ENCODE results near the gene PLPPR4. TPM values are rescaled to one million over a fixed set of nuclear protein-coding genes. Genes with fewer than 3 reads are reported as not detected.

The PLPPR4 gene
- total RNA-seq, 1 experiment from 2014 or later: 0.42 TPM

DNA sequence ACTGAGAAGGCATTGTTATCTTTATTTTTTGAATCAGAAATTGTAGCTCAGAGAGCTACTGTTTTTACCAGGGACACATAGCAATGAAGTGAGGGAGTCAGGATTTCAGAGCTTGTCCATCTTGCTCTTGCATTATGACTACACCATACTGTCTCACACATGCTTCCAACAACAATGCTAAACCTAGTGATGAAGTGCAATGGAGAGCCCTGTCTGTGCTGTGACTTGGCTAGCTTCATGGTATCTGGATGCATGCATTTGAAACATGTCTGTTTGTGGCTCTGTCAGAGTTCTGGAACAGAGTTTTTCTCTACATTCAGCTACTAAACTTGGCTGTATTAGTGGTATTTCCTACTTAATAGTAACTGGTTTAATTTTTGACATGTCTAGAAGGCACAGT lies 7.0 kb downstream of the PLPPR4 start:
- no peak overlapping the region for H3K9ac ChIP-seq (ENCODE audit: low read length)
- no peaks in the 10 kb centered on the region for H3K79me2 ChIP-seq (ENCODE audit: insufficient read depth, low read length)
- POLR2A ChIA-PET: interaction anchor here (1.3 kb wide), 1 partner anchor 77 kb away, joined by 3 read pairs; no protein-coding TSS in a partner anchor
- no peak overlapping the region for H2AFZ ChIP-seq (ENCODE audit: low read depth, low read length, poor library complexity, severe bottlenecking)
- H3K36me3 ChIP-seq (ENCODE audit: control insufficient read depth in 1 of 2, insufficient read depth in 2 of 2, low read length in 2 of 2): no peaks in the 10 kb centered on the region
- H3K4me2 ChIP-seq (ENCODE audit: low read length): no peak overlapping the region
- TF ChIP-seq TCF7L2 (IDR thresholded peaks at IDR 0.05; ENCODE audit: borderline replicate concordance, extremely low read depth, insufficient read depth, insufficient read length) (no peak), SP1 (IDR thresholded peaks at IDR 0.05; ENCODE audit: low read depth) (no peak), FOSL1 (IDR thresholded peaks at IDR 0.05; ENCODE audit: low read depth) (no peak), YY1 (IDR thresholded peaks at IDR 0.05; ENCODE audit: extremely low read depth, insufficient replicate concordance, low read depth, low read length) (no peak), SIN3A (IDR thresholded peaks at IDR 0.05; ENCODE audit: low read depth) (no peak), RAD21 (IDR thresholded peaks at IDR 0.05; ENCODE audit: low read depth) (no peak), CTCF (IDR thresholded peaks at IDR 0.05 in 2 of 3, conservative IDR thresholded peaks at IDR 0.05 in 1 of 3; ENCODE audit: borderline replicate concordance in 1 of 3, insufficient read depth in 1 of 3, low read depth in 2 of 3, low read length in 2 of 3) (no peak)
- TF ChIP-seq, protein P1, sequence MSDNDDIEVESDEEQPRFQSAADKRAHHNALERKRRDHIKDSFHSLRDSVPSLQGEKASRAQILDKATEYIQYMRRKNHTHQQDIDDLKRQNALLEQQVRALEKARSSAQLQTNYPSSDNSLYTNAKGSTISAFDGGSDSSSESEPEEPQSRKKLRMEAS (IDR thresholded peaks at IDR 0.05): no peak
- ATAC-seq (no peak), DNase-seq (ENCODE audit: low read depth, low spot score) (no peak)
- CTCF ChIA-PET: no interaction called here
- intact Hi-C loops (cut with micrococcal nuclease): no loop called here
- no TSS peak for BruUV-seq (replicated peaks)
- RAD21 ChIA-PET (ENCODE audit: low non-redundant PET in 1 of 2, low total read pairs in 2 of 2, uncharacterized antibody in 2 of 2, unreplicated experiment in 2 of 2): no interaction called here
- H3K27ac ChIP-seq (ENCODE audit: low read depth, low read length): no peak overlapping the region
- no peak overlapping the region for H3K4me3 ChIP-seq (replicated peaks in 1 of 2; ENCODE audit: low read depth in 1 of 2, low read length in 2 of 2)
- no peaks in the 10 kb centered on the region for H3K9me3 ChIP-seq (ENCODE audit: control insufficient read depth in 1 of 2, insufficient read depth in 1 of 2, low read depth in 1 of 2, low read length in 2 of 2)
- no peaks in the 10 kb centered on the region for H4K20me1 ChIP-seq (ENCODE audit: insufficient read depth)
- H3K4me1 ChIP-seq (ENCODE audit: control insufficient read depth in 1 of 2, insufficient read depth in 2 of 2, low read length in 2 of 2): no peaks in the 10 kb centered on the region
- no peaks in the 10 kb centered on the region for H3K27me3 ChIP-seq (ENCODE audit: insufficient read depth, low read length)
- no peaks in the 10 kb centered on the region for H3K9me2 ChIP-seq (ENCODE audit: insufficient read depth)

GRCh38 chr1:99277066-99277465 lies 12.8 kb downstream of the PLPPR4 start:
- Histone ChIP-seq H4K20me1 (ENCODE audit: insufficient read depth) (no peaks in the 10 kb centered on the region), H2AFZ (ENCODE audit: low read depth, low read length, poor library complexity, severe bottlenecking) (no peak overlapping the region), H3K79me2 (ENCODE audit: insufficient read depth, low read length) (no peaks in the 10 kb centered on the region), H3K4me2 (ENCODE audit: low read length) (no peak overlapping the region), H3K9me3 (ENCODE audit: control insufficient read depth in 1 of 2, insufficient read depth in 1 of 2, low read depth in 1 of 2, low read length in 2 of 2) (no peaks in the 10 kb centered on the region), H3K27me3 (ENCODE audit: insufficient read depth, low read length) (no peaks in the 10 kb centered on the region), H3K4me3 (replicated peaks in 1 of 2; ENCODE audit: low read depth in 1 of 2, low read length in 2 of 2) (no peak overlapping the region), H3K9ac (ENCODE audit: low read length) (no peak overlapping the region), H3K9me2 (ENCODE audit: insufficient read depth) (no peaks in the 10 kb centered on the region), H3K4me1 (ENCODE audit: control insufficient read depth in 1 of 2, insufficient read depth in 2 of 2, low read length in 2 of 2) (no peaks in the 10 kb centered on the region), H3K36me3 (ENCODE audit: control insufficient read depth in 1 of 2, insufficient read depth in 2 of 2, low read length in 2 of 2) (no peaks in the 10 kb centered on the region), H3K27ac (ENCODE audit: low read depth, low read length) (no peak overlapping the region)
- ATAC-seq (no peak), DNase-seq (ENCODE audit: low read depth, low spot score) (no peak)
- no TSS peak for BruUV-seq (replicated peaks)
- ChIA-PET CTCF (no interaction called here), RAD21 (ENCODE audit: low non-redundant PET in 1 of 2, low total read pairs in 2 of 2, uncharacterized antibody in 2 of 2, unreplicated experiment in 2 of 2) (no interaction called here), POLR2A (no interaction called here)
- intact Hi-C loops (cut with micrococcal nuclease): no loop called here
- TF ChIP-seq POLR2A (IDR thresholded peaks at IDR 0.05; ENCODE audit: borderline replicate concordance, extremely low read depth, insufficient read depth, insufficient read length) (no peak), TCF7L2 (IDR thresholded peaks at IDR 0.05; ENCODE audit: borderline replicate concordance, extremely low read depth, insufficient read depth, insufficient read length) (no peak), CTCF (IDR thresholded peaks at IDR 0.05 in 2 of 3, conservative IDR thresholded peaks at IDR 0.05 in 1 of 3; ENCODE audit: borderline replicate concordance in 1 of 3, insufficient read depth in 1 of 3, low read depth in 2 of 3, low read length in 2 of 3) (no peak), SIN3A (IDR thresholded peaks at IDR 0.05; ENCODE audit: low read depth) (no peak), ELF1 (IDR thresholded peaks at IDR 0.05; ENCODE audit: borderline replicate concordance, low read depth) (no peak), POLR2AphosphoS5 (IDR thresholded peaks at IDR 0.05; ENCODE audit: low read depth, low read length) (no peak)
- TF ChIP-seq, protein P2, sequence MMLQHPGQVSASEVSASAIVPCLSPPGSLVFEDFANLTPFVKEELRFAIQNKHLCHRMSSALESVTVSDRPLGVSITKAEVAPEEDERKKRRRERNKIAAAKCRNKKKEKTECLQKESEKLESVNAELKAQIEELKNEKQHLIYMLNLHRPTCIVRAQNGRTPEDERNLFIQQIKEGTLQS (IDR thresholded peaks at IDR 0.05): no peak
- TF ChIP-seq, protein P1 (IDR thresholded peaks at IDR 0.05): no peak

All from HCT116 (cell line).